ENCODE results near the gene P2RY6. TPM values are rescaled to one million over a fixed set of nuclear protein-coding genes. Genes with fewer than 3 reads are reported as not detected.

The P2RY6 gene
- total RNA-seq, 1 experiment from 2014 or later, result 3.3 TPM

GRCh38 chr11:73314117-73314961 is 42.2 kb downstream of the P2RY6 start:
- peak; percentile 61 for DNase-seq (ENCODE audit: low read depth)

DNA sequence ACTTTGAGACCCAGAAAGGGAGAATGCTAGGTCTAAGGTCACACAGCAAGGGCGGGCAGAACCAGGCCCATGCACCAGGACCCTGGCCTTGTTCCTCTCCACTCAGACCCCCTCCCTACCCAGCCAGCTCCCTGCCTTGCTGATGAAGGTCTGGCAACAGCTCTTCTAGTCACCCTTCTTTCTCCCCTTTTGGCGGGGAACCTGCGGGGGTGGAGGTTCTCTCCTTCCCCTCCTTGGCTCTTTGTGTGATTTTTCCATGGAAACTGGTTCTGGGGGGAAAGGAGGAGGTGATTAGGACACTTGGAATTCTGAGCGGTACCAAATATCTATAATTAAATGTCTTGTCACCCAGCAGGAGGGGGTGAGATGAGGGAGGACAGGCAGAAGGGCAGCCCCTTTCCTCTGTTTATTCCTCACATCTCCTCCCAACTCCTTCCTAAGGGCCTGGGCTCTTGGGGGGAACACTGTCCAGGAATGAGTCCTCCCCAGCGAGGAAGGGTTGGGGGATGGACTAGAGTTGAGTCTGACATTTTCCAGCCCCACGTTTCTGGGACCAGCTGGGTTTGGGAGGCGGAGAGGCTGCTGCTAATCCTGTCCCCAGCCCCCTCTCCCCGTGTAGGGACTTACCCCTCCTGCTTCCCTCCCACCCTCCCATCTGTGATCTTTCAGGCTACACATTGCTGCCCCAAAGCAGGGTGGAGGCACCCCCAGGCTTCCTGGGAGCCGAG is 43.3 kb downstream of the P2RY6 start:
- DNase-seq (ENCODE audit: low read depth), result no peak

- DNase-seq (ENCODE audit: low read depth), result no peak
Observed at GRCh38 chr11:73316422-73316821, 44.3 kb downstream of the P2RY6 start.

DNA sequence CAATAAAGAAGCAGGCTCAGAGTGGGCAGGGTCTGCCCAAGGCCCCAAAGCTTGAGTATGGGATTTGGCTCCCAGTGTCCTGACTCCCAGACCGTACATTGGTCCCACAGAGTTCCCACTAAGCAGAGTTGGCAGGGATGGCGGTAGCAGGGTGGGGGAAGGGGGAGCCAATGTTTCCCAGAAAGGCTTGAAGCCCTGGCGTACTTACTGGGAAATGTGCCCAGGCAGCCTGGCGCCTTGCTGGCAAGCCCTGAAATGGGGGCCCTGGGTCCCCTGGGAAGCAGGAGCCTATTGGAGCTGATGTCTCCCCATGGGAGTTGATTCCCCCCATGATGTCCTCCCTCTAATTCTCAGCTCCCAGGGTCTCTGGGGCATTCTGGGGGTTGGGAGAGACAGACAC is 45.2 kb downstream of the P2RY6 start:
- peak; percentile 66 for DNase-seq (ENCODE audit: low read depth)

DNA sequence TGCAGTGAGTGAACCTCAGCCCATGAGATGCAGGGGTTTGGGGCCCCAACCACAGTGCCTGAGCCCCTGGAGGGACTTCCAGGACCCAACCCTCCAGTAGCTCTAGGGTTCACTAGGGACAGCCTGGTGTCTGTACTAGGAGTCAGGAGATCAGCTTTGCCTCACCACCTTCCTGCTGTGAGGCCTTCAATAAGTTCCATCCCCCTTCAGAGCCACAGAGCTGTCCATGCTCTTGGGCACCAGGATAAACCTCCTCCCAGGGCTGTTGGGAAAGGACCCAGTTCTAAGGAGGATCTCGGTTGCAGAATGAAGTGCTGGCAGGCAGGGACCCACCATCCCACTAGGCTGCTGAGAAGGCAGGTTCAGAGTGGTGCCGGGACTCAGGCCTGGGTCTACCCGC is 45.7 kb downstream of the P2RY6 start:
- no peak for DNase-seq (ENCODE audit: low read depth)

DNA sequence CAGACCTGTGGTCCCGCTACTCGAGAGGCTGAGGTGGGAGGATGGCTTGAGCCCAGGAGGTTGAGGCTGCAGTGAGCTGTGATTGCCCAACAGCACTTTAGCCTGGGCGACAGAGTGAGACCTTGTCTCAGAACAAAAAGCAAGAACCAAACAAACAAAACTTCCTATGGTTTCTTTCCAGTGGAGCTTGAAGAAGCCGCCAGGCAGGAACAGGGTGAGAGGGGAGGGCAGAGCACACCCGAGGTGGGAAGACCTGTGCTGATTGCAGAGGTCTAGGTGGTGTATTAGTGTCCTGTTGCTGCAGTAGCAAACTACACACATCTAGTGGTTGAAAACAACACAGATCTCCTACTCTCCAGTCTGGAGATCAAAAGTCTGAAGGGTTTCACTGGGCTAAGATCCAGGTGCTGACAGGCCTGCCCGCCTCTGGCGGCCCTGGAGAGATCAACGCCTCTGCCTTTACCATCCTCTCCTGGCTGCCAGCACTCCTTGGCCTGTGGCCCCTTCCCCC is 46.4 kb downstream of the P2RY6 start:
- DNase-seq (ENCODE audit: low read depth), result peak; percentile 41

GRCh38 chr11:73320763-73321603 is 48.8 kb downstream of the P2RY6 start:
- DNase-seq (ENCODE audit: low read depth), result peak; percentile 73

DNA sequence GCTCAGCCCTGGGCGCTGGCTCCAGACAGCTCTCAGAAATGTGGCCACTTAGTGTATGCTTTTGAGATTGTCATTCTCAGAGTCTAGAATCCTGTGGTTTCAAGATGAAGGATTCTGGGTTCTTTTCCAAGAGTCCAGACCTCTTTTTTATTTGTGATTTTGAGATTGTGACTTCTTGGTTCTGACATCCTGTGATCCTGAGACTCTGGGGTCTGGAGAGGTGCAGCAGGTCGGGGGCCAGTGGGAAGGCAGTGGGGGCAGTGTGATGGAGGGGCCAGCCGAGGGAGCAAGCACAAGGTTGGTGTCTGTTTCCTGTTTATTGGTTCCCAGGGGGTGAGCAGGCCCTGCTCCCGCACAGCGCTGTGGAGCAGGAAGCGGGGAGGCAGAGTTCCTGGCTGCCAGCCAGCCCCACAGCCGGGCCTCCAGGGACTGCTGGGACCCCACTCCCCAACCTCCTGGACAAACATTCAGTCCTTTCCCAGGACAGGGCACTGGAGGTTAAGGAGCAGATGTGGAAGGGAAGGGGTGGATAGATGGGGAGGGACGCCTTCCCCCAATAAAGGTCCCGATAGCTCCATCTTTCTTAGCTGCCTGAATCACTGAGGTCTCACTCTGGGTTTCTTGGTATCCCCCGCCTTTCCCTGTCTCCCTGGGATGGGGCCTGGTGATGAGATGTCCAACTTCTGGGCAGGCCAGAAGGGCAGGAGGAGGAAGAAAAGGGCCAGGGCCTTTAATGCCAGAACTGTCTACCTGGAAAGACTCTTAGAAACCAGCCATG is 49.7 kb downstream of the P2RY6 start:
- DNase-seq (ENCODE audit: low read depth), result peak; percentile 81

- DNase-seq (ENCODE audit: low read depth), result peak; percentile 60
Observed at GRCh38 chr11:73322382-73323306, 50.5 kb downstream of the P2RY6 start.

DNA sequence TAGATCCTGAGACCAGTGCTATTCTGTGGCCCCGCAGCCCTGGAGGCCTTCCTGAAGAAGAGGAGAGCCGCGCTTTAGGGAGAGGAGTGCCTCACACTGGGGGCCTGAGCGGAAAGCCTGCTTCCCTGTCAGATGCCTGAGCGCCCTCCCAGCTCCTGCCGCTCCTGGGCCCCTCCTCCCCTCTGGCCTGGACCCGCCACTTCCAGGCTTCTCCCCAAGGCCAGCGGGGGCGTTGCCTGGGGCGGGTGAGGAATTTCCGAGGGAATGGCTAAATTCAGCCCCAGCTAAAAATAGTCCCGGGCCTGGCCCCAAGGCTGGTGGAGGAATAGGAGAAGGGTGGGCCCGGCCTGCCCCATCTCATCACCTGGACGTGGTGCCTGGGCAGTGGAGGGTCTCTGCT is 51.3 kb downstream of the P2RY6 start:
- peak; percentile 75 for DNase-seq (ENCODE audit: low read depth)

DNA sequence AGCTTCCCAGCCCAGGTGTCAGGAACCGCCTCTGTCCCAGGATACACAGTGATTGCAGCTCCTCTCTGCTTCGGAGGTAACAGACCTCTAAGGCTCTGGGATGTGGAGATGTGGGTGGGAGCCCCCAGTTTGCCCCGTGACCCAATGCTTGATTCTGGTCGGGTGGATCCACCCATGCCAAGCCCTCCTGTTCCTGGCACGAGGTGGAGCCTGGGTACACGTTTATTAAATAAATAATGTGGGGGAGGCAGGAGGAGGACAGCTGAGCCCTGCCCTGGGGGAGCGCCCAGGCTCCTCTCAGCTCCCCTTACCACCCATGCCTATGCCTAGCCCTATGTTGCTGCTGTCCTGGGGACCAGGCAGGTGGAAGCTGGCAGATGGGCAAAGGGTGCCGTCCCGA is 52.0 kb downstream of the P2RY6 start:
- DNase-seq (ENCODE audit: low read depth), result no peak

GRCh38 chr11:73324665-73325035 is 52.5 kb downstream of the P2RY6 start:
- DNase-seq (ENCODE audit: low read depth), result no peak

GRCh38 chr11:73325036-73325981 is 53.2 kb downstream of the P2RY6 start:
- peak; percentile 72 for DNase-seq (ENCODE audit: low read depth)

- DNase-seq (ENCODE audit: low read depth), result peak; percentile 81
Observed at GRCh38 chr11:73326929-73327811, 55.0 kb downstream of the P2RY6 start.

GRCh38 chr11:73327812-73328364 is 55.8 kb downstream of the P2RY6 start:
- no peak for DNase-seq (ENCODE audit: low read depth)

- peak; percentile 45 for DNase-seq (ENCODE audit: low read depth)
Observed at GRCh38 chr11:73330569-73331093, 58.5 kb downstream of the P2RY6 start.

Data from M059J (cell line).